Occipital lobe (tissue), 2 donors: Measurements from ENCODE around the gene BATF3. TPM values are rescaled to one million over a fixed set of nuclear protein-coding genes. Genes with fewer than 3 reads are reported as not detected.

Experiments used
- DNase-seq: peaks from one replicate; lab custom pipeline; 2025; lab: John Stamatoyannopoulos, UW
- total RNA-seq: library from RNA; depleted of rRNA; stranded (reverse); fragments of >200 nt; gene quantifications from one replicate; pipeline ENCODE4 v1.2.3, GENCODE V29; 2014

Gene BATF3
- total RNA-seq, 1 donor from 2014 or later = 8.0 TPM

DNA sequence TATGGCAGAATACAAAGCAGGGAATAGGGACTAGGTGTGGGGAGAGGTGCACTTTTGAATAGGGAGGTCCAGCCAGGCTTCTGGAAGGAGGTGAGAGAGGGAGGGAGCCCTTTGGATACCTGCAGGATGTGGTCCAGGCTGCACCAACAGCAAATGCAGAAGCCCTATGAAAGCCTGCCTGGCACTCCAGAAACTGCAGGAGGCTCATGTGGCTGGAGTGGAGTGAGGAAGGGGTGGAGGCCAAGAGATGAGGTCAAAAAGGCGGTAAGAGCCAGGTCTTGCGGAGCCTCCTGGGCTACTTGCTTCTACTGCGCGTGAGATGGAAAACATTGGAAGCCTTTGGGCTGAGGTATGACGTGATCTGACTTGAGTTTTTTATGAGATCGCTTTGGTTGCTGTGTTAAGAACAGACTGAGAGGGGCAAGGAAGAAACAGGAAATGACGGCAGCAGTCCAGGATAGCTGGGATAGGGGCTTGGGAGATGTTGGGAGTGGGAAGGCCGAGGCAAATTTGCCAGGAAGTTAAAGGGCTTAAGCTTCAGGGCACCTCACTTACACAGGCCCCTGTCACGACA lies 4.4 kb upstream of the BATF3 start:
- DNase-seq = no peak

DNA sequence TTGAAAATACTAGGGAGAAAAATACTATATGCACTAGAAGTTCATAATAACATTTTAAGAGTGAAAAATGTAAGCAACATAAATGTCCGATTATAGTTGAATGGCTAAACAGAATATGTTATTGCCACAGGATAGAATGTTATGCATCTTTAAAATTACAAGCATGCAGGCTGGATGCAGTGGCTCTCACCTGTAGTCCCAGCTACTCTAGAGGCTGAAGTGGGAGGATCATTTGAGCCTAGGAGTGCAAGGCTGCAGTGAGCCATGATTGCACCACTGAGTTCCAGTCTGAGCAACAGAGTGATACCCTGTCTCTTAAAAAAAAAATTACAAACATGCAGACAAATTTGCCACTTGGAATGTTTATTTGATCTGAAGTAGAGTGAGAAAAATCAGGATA lies 3.0 kb upstream of the BATF3 start:
- DNase-seq = no peak

- no peak for DNase-seq
These were observed 2.3 kb upstream of the BATF3 start for GRCh38 chr1:212701910-212702309.

DNA sequence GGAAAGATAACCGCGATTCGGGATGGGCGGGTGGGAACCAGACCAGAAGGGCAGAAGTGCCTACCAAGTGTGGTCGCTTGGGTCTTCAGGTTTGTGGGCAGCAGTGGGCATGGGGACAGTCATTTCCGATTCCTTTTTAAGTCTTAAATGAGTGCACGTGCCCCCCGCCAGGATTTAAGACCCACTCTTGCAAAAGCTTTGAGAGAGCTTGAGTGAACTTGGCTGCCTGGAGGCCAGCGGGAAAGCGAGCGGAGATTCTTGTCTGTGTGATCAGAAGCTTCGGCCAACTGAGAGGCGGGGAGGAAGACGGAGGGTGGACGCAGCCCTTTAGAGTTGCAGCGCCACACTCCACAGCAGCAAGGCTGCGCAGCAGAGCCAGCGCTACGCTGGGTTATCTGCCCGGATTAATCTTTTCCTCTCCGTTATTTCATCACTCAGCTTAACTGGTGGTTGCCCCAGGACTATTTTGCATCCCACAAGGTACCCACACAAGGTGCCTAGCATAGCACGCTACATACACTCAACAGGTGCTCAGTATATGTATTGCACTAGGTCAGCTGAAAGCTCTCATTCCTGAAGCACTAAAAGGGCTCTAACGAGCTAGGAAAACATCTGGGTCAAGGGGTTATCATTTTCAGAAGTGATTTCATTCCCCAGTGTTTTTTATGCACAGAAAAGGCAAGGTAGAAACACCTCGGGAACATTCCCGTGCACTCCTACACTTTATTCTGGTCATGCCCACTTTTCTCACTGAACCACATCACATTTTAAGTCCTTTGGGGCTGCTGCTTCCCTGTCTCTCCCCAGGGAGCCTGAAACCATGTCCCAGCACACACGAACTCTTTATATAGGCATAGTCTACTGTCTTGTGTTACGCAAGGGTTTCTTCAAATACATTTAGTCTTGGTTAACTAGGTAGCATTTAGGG lies 1.5 kb upstream of the BATF3 start:
- DNase-seq = no peak

GRCh38 chr1:212700223-212700891 lies 717 bp upstream of the BATF3 start:
- no peak for DNase-seq

DNA sequence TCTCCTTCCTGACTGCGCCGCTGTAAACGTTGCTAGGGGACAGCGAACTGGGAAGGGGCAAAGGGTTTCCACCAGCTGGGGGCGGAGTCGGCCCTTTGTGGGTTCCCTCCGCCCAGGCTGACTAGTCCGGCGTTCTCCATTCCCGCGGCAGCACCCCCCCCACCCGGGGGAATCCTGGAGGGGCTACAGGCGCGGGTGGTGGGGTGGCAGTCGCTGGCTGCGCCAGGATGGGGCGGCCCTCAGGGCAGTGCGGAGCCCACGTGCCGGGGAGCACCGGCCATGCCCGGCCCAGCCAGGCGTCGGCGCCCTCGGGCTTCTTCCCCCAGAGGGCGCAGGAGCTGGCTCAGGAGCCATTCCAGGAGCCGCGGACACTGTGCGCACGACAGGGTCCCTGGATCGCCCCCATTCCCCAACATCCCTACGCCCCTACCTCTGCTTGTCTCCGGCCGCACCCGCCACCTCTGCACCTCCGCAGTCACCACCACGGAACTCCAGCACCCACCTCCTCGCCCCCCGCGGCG lies 476 bp downstream of the BATF3 start:
- no peak for DNase-seq

DNA sequence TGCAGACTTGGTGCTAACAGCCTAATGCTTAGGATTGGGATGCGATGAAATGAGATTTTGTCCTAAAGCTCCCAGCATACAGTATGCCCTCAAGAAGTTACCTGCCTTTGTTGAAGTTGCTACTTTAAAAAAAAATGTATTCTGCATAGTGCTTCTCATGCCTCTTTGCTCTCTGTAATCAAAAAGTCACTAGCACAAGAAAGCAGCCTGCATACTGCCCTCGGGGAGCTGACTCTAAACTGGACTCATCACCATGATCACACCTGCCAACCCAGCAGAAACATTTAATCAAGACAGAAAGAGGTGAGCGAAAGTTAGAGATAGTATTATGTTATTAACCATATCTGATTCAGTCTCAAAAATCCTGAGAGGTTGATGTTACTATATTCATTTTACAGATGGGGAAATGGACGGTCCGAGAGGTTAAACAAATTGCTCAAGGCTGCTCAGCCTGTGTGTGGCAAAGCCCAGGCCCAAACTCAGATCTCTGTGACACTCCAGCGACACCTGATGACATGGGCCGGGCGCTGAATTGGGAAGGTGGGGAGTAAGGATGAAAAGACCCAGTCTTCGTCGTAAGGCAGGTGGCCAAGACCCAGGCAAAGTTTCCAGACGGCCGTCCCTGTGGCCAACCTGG lies 1.1 kb downstream of the BATF3 start:
- DNase-seq = no peak

DNA sequence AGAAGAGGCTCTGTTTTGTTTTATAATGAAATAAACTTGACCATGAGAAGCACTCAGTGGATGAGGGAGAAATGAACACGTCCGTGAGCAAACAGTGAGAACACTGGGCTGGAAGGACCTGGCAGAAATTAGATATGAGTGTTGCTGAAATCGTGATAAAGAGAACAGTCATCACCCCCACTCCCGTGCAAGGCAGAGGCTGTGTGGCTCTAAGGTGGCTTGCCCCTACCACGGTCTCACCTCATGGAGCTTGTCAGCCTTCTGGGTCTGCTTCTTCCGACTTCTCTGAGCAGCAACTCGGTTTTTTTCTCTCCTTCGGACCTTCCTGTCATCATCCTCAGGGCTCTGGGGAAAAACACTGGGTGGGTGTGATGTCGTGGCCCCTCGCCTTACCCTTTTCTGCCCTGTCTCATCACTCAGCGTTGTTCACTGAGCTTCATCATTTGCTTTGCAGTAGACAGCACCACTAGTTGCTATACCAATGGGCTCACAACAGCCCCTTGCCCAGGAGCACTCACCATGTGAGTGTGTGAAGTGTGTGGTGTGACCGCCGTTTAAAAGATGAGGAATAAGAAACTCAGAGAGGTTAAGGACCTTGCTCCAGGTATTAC lies 2.8 kb downstream of the BATF3 start:
- no peak for DNase-seq

- no peak for DNase-seq
These were observed 6.6 kb downstream of the BATF3 start for GRCh38 chr1:212692774-212693644.

- DNase-seq = no peak
These were observed 8.0 kb downstream of the BATF3 start for GRCh38 chr1:212691561-212692071.

DNA sequence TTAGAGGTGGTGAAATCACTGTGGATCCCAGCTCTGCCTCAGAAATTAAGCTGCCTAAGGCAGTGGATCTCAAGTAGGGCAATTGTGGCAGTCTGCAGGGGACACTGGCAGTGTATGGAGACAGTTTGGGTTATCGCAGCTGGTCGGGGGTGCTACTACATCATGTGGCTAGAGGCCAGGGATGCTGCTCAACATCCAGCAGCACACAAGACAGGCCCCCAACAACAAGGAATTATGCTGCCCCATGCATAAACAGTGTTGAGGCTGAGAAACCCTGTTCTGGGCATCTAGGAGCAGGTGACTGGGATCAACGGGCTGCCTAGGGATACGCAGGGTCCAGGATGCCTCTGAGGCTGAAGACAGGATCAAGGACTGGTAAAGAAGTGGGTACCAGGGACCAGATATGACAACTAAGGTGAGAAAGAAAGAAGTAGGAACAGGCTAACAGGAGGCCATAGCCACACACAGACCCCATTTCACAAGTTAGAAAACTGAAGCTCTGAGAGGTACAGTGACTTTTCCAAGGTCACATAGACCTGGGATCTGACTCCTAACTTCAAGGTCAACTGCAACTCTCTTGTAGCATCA lies 8.7 kb downstream of the BATF3 start:
- no peak for DNase-seq

- DNase-seq = no peak
These were observed 9.7 kb downstream of the BATF3 start for GRCh38 chr1:212689758-212690529.

DNA sequence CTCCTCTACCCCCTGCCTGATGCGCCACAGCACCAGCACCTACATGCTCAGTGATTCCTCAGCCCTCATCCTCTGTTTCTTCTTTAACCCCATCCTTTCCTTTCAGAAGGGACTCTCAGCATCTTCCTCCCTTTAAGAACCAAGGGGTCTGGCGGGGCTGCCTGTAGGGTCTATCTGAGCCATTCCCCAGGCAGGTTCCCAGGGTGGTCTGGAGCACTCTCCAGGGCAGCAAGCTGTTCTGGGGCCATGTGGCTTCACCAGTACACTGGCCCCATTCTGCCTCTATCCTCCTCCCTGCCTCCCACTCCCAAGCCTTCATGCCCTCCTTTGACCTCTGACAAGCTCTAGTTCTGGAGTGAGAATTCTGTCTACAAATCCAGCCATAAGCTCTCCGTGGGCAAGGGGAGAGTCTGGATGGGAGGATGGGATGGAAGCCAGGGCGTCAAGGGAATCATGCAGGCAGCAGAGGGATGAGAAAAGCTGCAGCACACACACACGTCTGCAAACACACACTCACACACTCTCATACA lies 10.4 kb downstream of the BATF3 start:
- no peak for DNase-seq

DNA sequence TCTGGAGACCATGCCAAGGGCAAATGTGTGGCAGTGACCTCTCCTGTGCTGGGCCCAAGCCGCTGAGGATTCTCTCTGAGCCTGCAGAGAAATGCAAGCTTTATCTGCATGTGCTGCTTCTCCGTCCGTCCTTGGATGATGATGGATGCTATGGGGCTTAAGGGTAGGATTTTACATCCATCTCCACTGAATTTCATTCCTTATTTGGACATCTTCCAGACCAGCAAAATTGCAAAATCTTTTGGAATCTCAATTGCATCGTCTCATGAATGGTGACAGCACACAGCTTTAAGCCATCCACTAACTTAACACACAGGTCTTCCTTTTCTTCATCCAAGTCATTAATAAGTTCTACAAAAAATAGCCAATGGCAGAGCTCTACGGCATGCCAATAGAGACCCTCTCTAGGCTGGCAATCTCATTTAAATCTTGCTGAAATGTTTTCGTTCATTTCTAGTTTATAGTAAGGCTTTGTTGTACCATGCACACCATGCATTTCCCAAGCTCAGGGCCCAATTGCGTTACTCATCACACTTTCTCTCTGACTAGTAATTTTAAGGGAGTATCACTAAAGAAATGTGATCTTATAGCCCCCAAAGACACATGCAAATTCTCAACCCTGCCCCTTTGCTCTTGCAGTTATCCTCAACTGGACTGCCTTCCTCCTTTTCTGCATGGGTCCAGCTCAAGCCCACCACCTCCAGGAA lies 11.1 kb downstream of the BATF3 start:
- no peak for DNase-seq

DNA sequence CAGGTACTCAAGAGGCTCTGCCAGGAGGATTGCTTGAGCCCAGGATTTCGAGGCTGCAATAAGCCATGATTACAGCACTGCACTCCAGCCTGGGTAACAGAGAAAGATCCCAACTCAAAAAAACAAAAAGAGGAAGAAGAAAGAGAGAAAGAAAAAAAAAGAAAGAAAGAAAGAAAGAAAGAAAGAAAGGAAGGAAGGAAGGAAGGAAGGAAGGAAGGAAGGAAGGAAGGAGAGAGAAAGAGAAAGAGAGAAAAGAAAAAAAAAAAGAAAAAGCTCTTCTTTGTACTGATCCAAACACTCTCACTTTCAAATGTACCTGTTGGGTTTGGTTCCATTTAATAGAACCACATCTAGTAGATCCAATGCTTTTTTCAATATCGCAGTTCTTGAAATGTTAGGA lies 11.8 kb downstream of the BATF3 start:
- DNase-seq = no peak

- DNase-seq = no peak
These were observed 13.0 kb downstream of the BATF3 start for GRCh38 chr1:212686591-212686990.

GRCh38 chr1:212686069-212686468 lies 13.6 kb downstream of the BATF3 start:
- DNase-seq = no peak

DNA sequence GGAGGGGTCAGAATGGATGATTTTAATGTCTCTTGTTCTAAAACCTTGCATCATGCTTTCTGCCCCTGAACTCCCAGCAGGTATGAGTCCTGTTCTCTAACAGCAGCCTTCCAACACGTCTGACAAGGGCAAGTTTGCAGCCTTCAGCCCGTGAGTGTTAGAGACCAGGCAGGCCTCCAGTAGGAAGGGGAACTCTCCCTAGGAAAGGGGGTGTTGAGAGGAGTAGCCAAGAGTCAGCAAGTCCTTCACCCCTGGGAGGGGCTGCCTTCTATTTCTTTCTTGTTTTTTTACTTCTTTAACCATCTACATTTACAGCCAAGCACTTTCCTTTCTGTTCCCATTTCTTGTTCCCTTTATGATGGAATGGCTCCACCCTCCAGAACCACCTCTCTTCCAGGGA lies 14.2 kb downstream of the BATF3 start:
- no peak for DNase-seq
